HCT116 (cell line): ENCODE data around the gene PVRIG. TPM values are rescaled to one million over a fixed set of nuclear protein-coding genes. Genes with fewer than 3 reads are reported as not detected.

ENCODE experiments used
- ATAC-seq: fragments of 200-7000 bp; cut with Tn5 transposase; 2 replicates; pipeline ENCODE4 v1.9.1; 2020; ENCODE audit warnings: mild to moderate bottlenecking, moderate library complexity
- BruUV-seq: library from RNA; stranded (reverse); fragments of 400-500 nt; replicated peaks from 2 replicates; lab custom pipeline; 2021; lab: Mats Ljungman, UMichigan
- CTCF ChIA-PET: fragments of 300-600 bp; sonication (Branson Sonifier 250); formaldehyde crosslinking; loops from one replicate; lab custom pipeline; 2021; ENCODE audit warnings: antibody characterized with exemption; lab: Charles Lee
- POLR2A ChIA-PET: fragments of 300-600, 350-600 bp; sonication (Branson Sonifier 250); formaldehyde crosslinking; loops from one replicate; lab custom pipeline; 2021; ENCODE audit warnings: antibody characterized with exemption; lab: Charles Lee
- RAD21 ChIA-PET, 2 experiments: fragments of 300-600 bp; sonication (Branson Sonifier 250); formaldehyde crosslinking; loops; one replicate each; lab custom pipeline; 2023; ENCODE audit warnings: low total read pairs in 2 of 2; ENCODE audit not compliant: uncharacterized antibody in 2 of 2, unreplicated experiment in 2 of 2, low non-redundant PET in 1 of 2; lab: Charles Lee
- DNase-seq: peaks from one replicate; pipeline ENCODE4 v3.0.0-alpha.2; 2010; ENCODE audit warnings: low read depth, low spot score
- H2AFZ ChIP-seq: fragments of 200-600 bp; shearing (Covaris generic), sonication (generic); 2 replicates; pipeline ENCODE4 v1.6.1; 2017; ENCODE audit warnings: low read depth, mixed run types, mixed read lengths, antibody characterized with exemption, low read length; ENCODE audit not compliant: poor library complexity, severe bottlenecking
- H3K27ac ChIP-seq: 2 replicates; pipeline ENCODE4 v1.5.1; 2012; ENCODE audit warnings: low read depth, low read length
- H3K27me3 ChIP-seq: fragments of 200-600 bp; sonication (generic); 2 replicates; pipeline ENCODE4 v1.6.1; 2016; ENCODE audit warnings: mixed run types, low read length, mixed read lengths; ENCODE audit not compliant: insufficient read depth
- H3K36me3 ChIP-seq, 2 experiments: fragments of 200-500 bp in 1 of 2; fragments of 200-600 bp in 1 of 2; sonication (Bioruptor generic) in 1 of 2; sonication (generic) in 1 of 2; 2 replicates each; pipeline versions ENCODE4 v1.5.1 to v1.6.1; 2014 to 2016; ENCODE audit warnings: low read length in 2 of 2, inconsistent platforms in 1 of 2, mixed read lengths in 1 of 2, mixed run types in 1 of 2; ENCODE audit not compliant: insufficient read depth in 2 of 2, control insufficient read depth in 1 of 2
- H3K4me1 ChIP-seq, 2 experiments: fragments of 200-600 bp in 1 of 2; sonication (generic) in 1 of 2; 2 replicates each; pipeline versions ENCODE4 v1.5.1 to v1.6.1; 2012 to 2017; ENCODE audit warnings: low read length in 2 of 2, inconsistent platforms in 1 of 2, mild to moderate bottlenecking in 1 of 2, mixed read lengths in 1 of 2, mixed run types in 1 of 2, moderate library complexity in 1 of 2; ENCODE audit not compliant: insufficient read depth in 2 of 2, control insufficient read depth in 1 of 2
- H3K4me2 ChIP-seq: fragments of 200-600 bp; sonication (generic); 2 replicates; pipeline ENCODE4 v1.6.1; 2017; ENCODE audit warnings: mixed run types, low read length, mixed read lengths
- H3K4me3 ChIP-seq, 2 experiments: fragments of 200-600 bp in 1 of 2; sonication (generic) in 1 of 2; replicated peaks in 1 of 2; 2 replicates each; pipeline ENCODE4 v1.5.1; 2011 to 2016; ENCODE audit warnings: low read length in 2 of 2, control low read depth in 1 of 2, low read depth in 1 of 2, mild to moderate bottlenecking in 1 of 2, mixed read lengths in 1 of 2, mixed run types in 1 of 2
- H3K79me2 ChIP-seq: fragments of 200-600 bp; sonication (generic); 2 replicates; pipeline ENCODE4 v1.6.1; 2017; ENCODE audit warnings: mild to moderate bottlenecking, mixed run types, low read length, moderate library complexity, mixed read lengths; ENCODE audit not compliant: insufficient read depth
- H3K9ac ChIP-seq: fragments of 200-600 bp; sonication (generic); 2 replicates; pipeline ENCODE4 v1.6.1; 2016; ENCODE audit warnings: low read length, mixed read lengths
- H3K9me2 ChIP-seq: fragments of 200-600 bp; sonication (generic), shearing (Covaris generic); 2 replicates; pipeline ENCODE4 v1.6.1; 2017; ENCODE audit warnings: mixed run types, mild to moderate bottlenecking, moderate library complexity; ENCODE audit not compliant: insufficient read depth
- H3K9me3 ChIP-seq, 2 experiments: fragments of 200-500 bp in 1 of 2; fragments of 200-600 bp in 1 of 2; sonication (Bioruptor generic) in 1 of 2; sonication (generic) in 1 of 2; 2 replicates each; pipeline ENCODE4 v1.6.1; 2014 to 2017; ENCODE audit warnings: low read length in 2 of 2, mixed read lengths in 2 of 2, inconsistent platforms in 1 of 2, low read depth in 1 of 2, mild to moderate bottlenecking in 1 of 2, mixed run types in 1 of 2, moderate library complexity in 1 of 2; ENCODE audit not compliant: control insufficient read depth in 1 of 2, insufficient read depth in 1 of 2
- H4K20me1 ChIP-seq: fragments of 200-600 bp; sonication (generic), shearing (Covaris generic); 2 replicates; pipeline ENCODE4 v1.6.1; 2017; ENCODE audit warnings: mixed run types, mild to moderate bottlenecking, moderate library complexity; ENCODE audit not compliant: insufficient read depth
- EZH2 ChIP-seq: fragments of 200-600 bp; sonication (generic); IDR thresholded peaks from 2 replicates; pipeline ENCODE4 v1.6.1; 2017; ENCODE audit warnings: antibody characterized with exemption, mixed run types
- EZH2phosphoT487 ChIP-seq: fragments of 200-600 bp; IDR thresholded peaks from 2 replicates; pipeline ENCODE4 v1.6.1; 2018; ENCODE audit warnings: antibody characterized with exemption, borderline replicate concordance
- SIN3A ChIP-seq: IDR thresholded peaks from 2 replicates; pipeline ENCODE4 v1.6.1; 2012; ENCODE audit warnings: low read depth
- SRF ChIP-seq: IDR thresholded peaks from 2 replicates; pipeline ENCODE4 v1.6.1; 2012; ENCODE audit warnings: low read depth
- intact Hi-C: fragments of 100-400 bp; cut with micrococcal nuclease; formaldehyde crosslinking; loops from 2 replicates; pipeline ENCODE4 v1.10.0; 2022
- total RNA-seq: library from RNA; stranded (reverse); gene quantifications from one replicate; pipeline ENCODE4 v1.2.1, GENCODE V29; 2021; ENCODE audit not compliant: unreplicated experiment
- TF ChIP-seq, protein P1 (sequence below), 3 experiments: fragments of 200-600 bp in 1 of 3; sonication (generic) in 1 of 3; IDR thresholded peaks in 2 of 3; conservative IDR thresholded peaks in 1 of 3; 2 replicates each; pipeline ENCODE4 v1.5.1; 2012 to 2017; ENCODE audit warnings: low read depth in 2 of 3, low read length in 2 of 3, antibody characterized with exemption in 1 of 3, borderline replicate concordance in 1 of 3, control low read depth in 1 of 3, mild to moderate bottlenecking in 1 of 3, mixed read lengths in 1 of 3, mixed run types in 1 of 3, moderate library complexity in 1 of 3; ENCODE audit not compliant: insufficient read depth in 1 of 3

PVRIG gene
- total RNA-seq, 1 experiment from 2014 or later, result 0.30 TPM

DNA sequence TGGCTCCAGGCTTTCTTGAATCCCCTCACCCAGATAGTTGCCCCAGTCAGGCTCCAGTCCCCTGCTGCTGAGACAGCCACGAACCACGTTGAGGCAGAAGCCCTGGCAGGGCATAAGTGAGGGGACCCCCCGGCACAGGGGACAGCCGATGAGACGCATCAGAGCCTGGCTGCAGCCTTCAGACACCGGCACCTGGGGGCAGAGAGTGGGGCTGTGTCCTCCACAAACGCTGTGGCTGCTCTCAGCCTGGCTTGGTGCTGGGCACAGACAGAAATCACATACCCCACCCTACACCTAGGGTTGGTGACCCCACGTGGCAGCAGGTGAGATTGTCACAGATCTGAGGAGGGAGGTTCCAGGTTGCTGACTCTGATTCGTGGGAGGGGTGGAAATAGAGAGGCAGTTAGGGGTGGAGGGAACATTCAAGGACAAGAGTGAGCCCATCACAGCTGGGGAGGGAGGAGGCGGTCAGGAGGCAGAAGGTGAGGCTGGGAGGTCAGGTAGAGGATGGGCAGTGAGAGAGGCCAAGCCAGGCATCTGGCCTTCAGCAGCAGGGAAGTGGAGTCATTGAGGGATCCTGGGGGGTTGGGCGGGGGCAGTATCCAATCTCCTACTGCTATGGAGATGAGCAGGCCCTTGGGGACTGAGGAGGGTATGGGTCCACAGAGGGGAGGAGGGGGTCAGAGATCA, 45.8 kb upstream of the PVRIG start:
- POLR2A ChIA-PET, result no interaction called here

DNA sequence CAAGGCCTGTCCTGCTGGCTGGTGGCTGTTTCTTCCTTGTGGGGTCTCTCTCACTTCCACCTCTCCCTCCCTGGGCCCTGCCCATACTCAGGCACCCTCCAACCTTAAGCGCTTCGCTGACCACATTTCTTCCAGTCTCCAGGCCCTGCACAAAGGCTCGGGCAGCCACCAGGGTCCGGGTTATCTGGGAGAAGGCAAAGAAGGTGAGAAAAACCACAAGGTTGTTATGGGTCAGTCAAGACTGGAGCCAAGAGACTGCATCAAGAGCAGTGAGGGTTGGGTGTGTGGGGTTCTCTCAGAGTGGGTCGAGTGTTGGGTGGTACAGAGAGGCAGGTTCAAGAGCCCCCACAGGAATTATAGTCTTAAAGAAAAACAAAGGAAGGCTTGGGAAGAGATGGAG, 45.2 kb upstream of the PVRIG start:
- intact Hi-C loops, result no loop called here
- no TSS peak for BruUV-seq
- Histone ChIP-seq H3K4me1 (peaks cover 3 to 12% of the 10 kb centered on the region in 2 experiments; a peak in 2 of 4 replicates), H3K4me2 (no peak overlapping the region), H4K20me1 (no peaks in the 10 kb centered on the region), H3K4me3 (no peak overlapping the region), H3K27me3 (no peaks in the 10 kb centered on the region), H3K9me2 (no peaks in the 10 kb centered on the region), H2AFZ (no peak overlapping the region), H3K27ac (no peak overlapping the region), H3K9ac (no peak overlapping the region), H3K36me3 (no peaks in the 10 kb centered on the region), H3K9me3 (no peaks in the 10 kb centered on the region), H3K79me2 (no peaks in the 10 kb centered on the region)
- DNase-seq, result no peak
- no peak for ATAC-seq
- CTCF ChIA-PET, result no interaction called here
- POLR2A ChIA-PET, result no interaction called here
- RAD21 ChIA-PET, result no interaction called here
- TF ChIP-seq, protein P1, sequence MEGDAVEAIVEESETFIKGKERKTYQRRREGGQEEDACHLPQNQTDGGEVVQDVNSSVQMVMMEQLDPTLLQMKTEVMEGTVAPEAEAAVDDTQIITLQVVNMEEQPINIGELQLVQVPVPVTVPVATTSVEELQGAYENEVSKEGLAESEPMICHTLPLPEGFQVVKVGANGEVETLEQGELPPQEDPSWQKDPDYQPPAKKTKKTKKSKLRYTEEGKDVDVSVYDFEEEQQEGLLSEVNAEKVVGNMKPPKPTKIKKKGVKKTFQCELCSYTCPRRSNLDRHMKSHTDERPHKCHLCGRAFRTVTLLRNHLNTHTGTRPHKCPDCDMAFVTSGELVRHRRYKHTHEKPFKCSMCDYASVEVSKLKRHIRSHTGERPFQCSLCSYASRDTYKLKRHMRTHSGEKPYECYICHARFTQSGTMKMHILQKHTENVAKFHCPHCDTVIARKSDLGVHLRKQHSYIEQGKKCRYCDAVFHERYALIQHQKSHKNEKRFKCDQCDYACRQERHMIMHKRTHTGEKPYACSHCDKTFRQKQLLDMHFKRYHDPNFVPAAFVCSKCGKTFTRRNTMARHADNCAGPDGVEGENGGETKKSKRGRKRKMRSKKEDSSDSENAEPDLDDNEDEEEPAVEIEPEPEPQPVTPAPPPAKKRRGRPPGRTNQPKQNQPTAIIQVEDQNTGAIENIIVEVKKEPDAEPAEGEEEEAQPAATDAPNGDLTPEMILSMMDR (IDR thresholded peaks at IDR 0.05 in 2 of 3, conservative IDR thresholded peaks at IDR 0.05 in 1 of 3; ENCODE audit: borderline replicate concordance in 1 of 3, insufficient read depth in 1 of 3, low read depth in 2 of 3, low read length in 2 of 3), result no peak

More for the DNA sequence above, 45.8 kb upstream of the PVRIG start:
- TF ChIP-seq SRF (no peak), EZH2phosphoT487 (no peak), SIN3A (no peak), EZH2 (no peak)
- Histone ChIP-seq H4K20me1 (no peaks in the 10 kb centered on the region), H3K36me3 (no peaks in the 10 kb centered on the region), H3K79me2 (no peaks in the 10 kb centered on the region), H3K9me3 (no peaks in the 10 kb centered on the region), H3K4me3 (no peak overlapping the region), H3K4me1 (peaks cover 3 to 12% of the 10 kb centered on the region in 2 experiments; a peak in 2 of 4 replicates), H3K27ac (no peak overlapping the region), H2AFZ (no peak overlapping the region), H3K9me2 (no peaks in the 10 kb centered on the region), H3K9ac (no peak overlapping the region), H3K27me3 (no peaks in the 10 kb centered on the region), H3K4me2 (no peak overlapping the region)
- CTCF ChIA-PET, result no interaction called here
- no peak for ATAC-seq
- no TSS peak for BruUV-seq
- DNase-seq, result no peak
- intact Hi-C loops, result no loop called here
- RAD21 ChIA-PET, result no interaction called here
